Stromal cell of bone marrow (primary cell): ENCODE results near the gene GON4L.
"Not testable (repeated sequence)": the region's sequence is repeated elsewhere in the genome, so short reads cannot be mapped to it uniquely, and the experiment has no call there.

Experiments used
- DNase-seq: peaks from one replicate; pipeline ENCODE4 v3.0.0-alpha.2; 2012; ENCODE audit warnings: low read depth

Gene GON4L

DNA sequence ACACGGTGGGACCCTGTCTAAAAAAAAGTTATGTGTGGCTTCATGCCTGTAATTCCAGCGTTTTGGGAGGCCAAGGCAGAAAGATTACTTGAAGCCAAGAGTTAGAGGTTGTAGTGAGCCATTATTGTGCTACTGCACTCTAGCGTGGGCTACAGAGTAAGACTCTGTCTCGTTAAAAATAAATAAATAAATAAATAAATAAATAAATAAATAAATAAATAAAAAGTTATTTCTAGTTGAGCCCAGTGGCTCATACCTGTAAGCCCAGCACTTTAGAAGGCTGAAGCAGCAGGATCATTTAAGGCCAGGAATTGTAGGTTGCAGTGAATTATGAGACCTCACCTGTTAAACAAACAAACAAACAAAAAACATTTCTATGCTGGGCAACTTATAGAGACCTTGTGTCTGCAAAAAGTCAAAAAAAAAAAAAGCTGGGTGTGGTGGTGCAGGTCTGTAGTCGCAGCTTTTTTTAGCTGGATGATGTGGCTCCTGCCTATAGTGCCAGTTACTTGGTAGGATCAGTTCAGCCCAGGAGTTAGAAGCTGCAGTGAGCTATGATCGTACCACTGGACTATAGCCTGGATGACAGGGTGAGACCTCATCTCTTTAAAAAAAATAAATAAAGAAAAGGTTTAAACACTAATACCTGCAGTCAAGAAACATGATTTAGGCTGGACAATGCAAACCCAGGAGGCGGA is 25.6 kb downstream of the GON4L start:
- DNase-seq = no peak

DNA sequence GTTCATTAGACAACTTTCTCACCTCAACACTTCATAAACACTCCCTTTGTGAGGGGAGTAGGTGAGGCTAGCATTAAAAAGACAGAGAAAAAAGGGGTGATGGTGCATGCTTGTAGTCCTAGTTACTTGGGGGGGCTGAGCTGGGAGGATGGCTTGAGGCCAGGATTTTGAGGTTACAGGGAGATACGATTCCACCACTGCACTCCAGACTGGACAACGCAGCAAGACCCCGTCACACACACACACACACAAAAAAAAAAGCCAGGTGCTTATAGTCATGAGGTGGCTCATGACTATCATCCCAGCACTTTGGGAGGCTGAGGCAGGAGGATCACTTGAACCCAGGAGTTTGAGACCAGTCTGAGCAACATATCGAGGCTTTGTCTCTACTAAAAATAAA is 29.6 kb downstream of the GON4L start:
- DNase-seq = no peak

DNA sequence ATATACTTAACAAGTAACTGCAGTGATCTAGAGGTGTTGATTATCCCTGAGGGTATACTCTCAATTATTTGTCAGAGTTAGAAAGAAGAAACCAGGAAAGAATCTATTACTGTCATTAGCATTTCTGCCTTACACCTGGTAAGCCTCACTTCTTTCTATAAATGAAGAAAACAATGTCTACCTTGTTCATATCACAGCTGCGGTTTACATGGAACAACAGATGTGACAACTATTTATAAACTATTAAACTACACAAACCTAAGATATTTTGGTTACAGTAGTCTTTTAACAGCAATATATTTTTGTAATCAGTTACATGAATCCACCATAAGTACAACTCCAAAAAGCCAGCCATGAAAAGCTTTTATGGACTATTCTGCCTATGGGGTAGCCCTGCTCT is 40.7 kb downstream of the GON4L start:
- DNase-seq = no peak

DNA sequence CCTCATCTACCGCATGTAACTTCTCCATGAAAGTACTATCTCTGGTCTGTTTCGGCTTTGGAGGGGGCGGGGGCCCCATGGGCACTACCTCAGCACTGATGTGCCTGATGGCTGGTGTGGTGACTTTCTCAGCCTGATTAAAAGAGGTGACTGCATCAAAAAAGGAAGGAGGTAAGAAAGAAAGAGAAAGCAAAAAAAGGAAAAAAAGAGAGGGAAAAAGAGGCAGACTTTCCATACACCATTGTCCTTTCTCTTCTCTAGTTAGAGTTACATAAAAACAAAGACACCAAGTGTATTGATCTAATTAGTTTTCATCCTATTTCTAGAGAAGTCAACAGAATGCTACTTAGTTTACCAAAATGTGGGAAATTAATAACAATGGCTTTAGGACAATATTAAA is 43.3 kb downstream of the GON4L start:
- no peak for DNase-seq

DNA sequence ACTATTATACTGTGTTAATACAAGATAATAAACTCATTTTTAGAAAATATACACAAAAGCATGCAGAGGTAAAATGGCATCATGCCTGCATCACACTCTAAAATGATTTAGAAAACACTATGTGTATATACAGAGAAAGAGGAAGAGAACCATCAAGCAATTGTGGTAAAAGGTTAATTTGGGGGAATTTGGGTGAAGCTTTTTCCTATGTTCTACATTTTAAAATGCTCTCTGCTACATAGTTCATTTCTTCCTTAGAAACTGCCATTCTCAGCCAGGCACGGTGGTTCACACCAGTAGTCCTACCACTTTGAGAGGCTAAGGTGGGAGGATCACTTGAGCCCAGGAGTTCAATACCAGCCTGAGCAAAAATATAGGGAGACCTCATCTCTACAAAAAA is 44.1 kb downstream of the GON4L start:
- DNase-seq = no peak

DNA sequence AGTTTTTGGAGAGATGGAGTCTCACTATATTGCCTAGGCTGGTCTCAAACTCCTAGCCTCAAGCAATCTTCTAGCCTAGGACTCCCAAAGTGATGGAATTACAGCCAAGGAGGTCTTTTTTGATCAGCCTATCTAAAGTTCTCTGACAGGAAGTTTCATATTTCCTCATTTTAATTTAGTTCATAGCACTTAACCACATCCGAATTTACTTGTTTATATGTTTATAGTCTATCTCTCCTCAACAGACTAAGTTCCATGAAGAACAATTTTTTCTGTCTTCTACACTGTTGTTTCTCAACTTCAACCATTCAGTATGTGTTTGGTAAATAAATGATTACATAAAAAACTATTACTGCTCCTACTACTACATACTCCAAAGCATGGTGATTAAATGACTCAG is 47.9 kb downstream of the GON4L start:
- no peak for DNase-seq

DNA sequence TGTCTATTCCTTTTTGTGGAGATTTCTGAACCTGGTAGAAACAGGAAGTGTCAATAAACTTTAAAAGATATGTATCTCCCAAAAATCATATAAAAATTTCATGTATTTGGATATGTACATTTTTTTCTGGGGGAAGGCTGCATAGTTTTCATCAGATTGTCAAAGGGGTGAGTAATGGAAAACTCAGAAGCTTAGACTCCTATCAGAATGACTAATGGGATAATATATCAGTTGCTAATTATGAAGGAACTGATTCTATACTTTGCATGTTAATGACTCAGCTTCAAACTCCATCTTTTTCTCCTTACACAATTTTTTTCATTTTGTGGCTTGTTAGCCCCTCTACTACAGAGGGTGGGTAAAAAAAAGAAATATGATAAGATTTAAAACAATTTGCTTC is 55.9 kb downstream of the GON4L start:
- peak; percentile 21 for DNase-seq

DNA sequence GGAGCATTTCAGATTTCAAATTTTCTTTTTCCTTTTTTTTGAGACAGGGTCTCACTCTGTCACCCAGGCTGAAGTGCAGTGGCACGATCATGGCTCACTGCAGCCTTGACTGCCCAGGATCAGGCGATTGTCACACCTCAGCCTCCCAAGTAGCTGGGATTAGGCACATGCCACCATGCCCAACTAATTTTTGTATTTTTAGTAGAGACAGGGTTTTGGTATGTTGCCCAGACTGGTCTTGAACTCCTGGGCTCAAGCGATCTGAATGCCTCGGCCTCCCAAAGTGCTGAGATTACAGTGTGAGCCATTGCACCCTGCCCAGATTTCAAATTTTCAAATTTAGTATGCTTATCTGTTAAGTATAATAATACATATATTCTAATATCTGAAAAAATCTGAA is 61.4 kb downstream of the GON4L start:
- not testable (repeated sequence) for DNase-seq

DNA sequence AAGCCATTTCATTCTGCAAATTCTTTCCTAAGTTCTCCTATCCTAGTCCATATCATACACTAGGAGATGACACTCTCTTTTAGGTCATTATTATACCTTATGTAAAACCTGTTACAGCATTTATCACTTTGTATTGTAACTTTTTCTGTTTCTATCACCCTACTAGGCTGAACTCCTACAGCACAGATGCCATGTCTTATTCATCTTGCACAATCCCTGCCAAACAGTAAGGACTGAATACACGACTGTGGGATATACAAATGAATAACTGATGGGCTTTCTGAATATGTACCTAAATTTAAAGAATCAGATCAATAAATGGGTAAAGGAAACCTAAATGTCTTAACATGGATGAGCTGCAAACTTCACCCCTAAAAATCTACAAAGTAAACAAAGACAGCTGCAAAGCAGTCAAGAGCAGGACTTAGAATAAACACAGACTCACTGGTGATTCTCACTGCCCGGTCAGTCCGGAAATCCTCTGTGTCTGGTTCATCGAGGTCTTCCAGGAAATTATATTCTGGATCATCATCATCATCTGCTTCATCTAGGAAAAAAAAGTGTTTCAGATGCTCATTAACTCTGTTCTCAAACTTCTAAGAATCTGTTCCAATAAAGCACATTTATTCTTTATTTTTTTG is 62.3 kb downstream of the GON4L start:
- no peak for DNase-seq

DNA sequence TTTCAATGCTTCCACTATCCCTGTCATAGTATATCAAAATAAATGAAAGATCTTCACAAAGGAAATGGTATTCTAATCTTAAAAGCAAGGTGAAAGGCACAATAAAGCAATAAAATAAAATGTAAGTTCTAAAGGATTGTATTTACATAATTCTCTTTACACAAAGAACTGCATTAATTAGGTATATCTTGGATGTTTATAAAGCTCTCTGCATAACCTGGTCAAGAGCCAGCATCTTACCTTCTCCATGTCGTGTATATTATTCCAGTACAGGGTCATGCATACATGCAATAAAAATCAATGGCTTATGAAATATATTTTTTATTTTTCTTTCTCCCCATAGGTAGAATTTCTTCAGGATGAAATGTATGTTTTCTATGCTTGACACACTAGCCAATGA is 63.8 kb downstream of the GON4L start:
- DNase-seq = no peak

DNA sequence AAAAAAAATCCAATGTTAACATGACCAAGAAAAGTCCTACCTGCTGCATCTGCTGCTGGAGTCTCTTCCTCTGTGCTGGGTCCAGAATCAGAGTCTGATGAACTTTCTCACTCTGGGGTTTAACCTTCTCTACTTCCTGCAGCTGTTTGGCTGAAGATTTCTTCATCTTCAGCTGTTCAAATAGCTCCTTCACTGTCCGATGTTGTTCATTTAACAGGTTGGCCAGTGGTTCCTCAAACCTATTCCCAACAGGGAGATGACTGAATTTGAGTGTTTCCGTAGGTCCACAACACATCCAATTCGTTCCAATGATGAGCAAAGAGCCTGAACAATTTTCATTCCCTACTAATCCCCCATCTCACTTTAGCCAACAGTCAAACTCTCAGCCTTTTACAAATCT is 79.4 kb downstream of the GON4L start:
- DNase-seq = no peak

DNA sequence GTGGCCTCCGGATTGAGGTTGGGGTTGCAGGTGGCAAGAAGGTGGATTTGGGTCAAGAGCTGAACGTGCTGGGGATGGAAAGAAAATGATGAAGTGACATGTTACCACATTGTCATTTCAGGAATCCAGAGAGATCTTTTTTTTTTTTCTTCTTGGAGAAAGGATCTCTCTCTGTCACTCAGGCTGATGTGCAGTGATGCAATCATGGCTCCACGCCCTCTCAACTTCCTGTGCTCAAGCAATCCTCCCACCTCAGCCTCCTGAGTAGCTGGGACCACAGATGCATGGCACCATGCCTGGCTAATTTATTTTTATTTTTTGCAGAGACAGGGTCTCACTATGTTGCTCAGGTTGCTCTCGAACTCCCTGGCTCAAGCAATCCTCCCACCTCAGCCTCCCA is 80.6 kb downstream of the GON4L start:
- DNase-seq = no peak

DNA sequence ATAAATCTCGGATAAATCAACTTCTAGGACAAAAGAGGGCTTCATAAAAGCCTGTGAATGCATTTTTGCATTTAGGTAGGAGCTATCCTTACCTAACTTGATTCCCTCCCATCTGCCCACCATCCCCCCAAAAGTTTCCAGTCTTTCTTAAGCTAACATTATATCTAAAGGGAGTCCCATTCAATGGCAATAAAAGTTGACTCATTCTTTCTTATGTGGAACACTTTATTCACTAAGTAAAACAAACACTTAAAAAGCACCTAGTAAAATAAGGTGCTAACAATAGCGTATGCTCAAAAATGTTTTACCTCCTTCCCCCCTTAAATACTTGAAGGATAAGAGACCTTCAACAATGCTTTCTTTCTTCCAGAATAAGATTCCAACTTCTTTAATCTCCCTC is 83.8 kb downstream of the GON4L start:
- no peak for DNase-seq

DNA sequence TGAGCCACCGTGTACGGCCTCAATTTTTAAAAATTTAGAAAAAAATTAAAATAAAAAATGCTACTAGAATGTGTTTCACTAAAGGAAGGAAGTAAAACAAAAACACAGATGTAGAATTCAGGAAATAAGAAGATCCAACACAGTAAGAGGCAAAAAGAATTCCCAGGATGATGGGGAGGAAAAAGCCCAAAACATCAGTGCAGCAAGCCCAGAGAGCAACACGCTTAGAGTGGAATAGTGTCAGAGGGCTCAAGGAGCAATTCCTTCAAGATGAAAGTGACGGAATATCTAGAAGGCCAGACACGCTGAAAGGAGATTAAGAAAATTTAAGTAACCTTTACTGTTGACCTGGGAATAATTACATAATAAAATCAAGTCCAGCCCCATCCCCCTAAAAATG is 87.8 kb downstream of the GON4L start:
- no peak for DNase-seq

DNA sequence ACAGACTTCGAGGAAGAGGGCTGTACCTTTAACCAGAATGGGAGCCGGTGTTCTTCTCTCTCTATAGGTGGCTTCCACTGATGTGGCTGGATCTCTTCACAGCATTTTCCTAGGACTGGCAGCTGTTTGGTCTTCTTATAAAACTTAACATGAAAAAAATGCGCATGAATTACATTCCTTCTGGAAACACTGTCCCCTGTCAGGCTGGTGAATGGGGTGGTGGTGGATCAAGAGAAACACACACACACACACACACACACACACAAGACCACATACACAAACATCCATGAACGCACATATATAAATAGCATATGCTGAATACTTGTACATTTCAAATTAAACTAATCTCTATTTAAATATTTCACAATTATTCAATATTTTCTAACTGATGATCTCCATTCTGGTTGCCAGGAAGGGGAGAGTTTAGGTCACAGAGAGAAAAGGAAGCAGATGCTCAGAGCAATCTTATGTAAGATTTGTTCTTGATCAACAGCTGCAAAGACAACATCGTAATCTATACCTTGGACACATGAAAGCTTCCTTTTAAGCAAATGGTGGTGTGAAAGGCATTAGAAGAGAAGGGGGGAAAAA is 89.5 kb downstream of the GON4L start:
- not testable (repeated sequence) for DNase-seq

DNA sequence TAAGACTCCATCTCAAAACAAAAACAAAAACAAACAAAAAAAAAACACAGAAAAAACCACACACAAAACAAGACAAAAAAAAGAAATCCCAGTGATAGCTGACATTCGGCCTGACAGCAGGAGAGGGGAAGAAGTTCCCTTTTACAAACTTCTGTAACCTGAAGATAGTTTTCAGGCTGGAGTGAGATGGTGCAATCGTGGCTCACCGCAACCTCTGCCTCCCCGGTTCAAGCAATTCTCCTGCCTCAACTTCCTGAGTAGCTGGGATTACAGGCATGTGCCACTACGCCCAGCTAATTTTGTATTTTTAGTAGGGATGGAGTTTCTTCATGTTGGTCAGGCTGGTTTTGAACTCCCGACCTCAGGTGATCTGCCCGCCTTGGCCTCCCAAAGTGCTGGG is 93.0 kb downstream of the GON4L start:
- not testable (repeated sequence) for DNase-seq

DNA sequence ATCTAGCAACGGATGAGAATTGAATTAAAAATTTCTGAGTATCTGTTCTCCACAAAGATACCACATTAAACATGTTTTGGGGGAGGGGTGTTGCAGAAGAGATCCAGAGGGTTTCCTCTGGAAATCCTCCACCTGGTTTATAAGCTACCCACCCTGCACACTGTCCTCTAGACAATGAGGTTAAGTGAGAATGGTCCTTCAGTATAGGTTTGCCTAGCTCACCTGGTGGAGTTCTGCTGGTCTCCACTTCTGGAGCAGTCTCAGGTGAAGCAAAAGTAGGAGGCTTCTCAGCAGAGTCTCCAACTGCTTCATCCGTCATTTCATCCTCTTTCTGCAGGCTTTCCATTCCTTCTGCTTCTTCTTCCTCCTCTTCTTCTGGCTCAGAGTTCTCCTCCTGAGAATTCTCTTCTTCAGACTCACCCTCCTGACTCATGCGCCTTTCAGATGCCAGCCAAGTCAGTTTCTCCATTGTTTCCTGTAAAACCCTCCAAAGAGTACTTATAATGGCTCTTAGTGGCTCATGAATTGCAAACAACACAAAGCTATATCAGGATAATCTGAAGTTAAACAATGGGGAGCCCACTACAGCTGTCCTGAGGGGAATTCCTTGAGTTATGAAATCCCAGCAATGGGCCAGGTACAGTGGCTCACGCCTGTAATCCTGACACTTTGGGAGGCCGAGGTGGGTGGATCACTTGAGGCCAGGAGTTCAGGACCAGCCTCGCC is 93.8 kb downstream of the GON4L start:
- peak; percentile 89 for DNase-seq

DNA sequence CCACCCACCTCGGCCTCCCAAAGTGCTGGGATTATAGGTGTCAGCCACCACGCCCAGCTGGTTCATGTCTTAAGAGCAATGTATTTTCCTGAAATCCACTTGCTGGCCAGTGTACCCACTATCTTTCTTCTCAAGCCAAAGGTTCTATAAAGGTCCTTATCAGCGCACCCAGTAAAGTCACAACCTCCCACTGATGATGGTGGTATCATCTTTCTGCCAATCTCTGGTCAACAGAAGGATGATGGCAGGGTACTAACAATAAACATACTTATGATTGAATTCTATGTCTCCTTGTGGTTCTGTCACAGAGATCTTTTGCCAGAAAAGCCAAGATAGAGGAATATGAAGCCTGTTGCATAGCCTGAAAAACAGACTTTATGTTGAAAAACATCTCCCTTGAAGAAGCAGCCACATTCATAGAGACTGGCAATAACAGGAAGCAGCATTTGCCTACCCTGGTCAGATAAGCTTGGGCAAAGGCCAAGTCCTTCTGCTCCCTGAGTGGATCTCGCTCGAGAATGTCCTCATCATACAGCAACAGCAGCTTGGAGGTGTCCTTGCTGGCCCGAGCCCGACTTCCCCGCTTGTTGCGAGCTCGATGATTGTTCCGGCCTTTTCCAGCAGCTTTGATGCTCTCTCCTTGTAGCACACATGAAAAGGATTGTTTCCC is 95.1 kb downstream of the GON4L start:
- no peak for DNase-seq

DNA sequence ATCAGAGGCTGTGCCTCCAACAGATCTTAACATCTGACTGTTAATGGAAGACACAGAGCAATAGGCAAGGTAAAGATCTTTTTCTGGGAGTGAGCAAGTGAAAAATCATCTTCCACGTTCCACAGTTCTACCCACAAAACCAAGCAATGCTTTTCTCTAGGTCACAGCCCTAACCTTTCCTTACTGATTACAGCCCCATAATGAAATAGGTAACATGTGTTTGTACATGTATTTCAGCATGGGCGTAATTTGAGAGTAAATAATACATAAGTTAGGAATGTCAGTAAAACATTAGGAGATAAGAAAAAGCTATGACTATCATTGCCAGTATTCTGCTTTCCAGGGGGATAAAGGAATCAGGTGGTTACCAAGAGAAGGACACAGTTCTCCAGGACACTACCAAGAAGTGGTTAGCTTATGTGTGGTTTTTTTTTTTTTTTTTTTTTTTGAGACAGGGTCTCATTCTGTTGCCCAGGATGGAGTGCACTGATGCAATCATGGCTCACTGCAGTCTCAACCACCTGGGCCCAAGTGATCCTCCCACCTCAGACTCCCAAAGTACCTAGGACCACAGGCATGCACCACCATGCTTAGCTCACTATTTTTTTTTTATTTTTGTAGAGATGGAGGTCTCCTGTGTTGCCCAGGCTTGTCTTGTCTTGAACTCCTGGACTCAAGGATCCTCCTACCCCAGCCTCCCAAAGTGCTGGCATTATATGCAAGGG is 96.1 kb downstream of the GON4L start:
- no peak for DNase-seq

DNA sequence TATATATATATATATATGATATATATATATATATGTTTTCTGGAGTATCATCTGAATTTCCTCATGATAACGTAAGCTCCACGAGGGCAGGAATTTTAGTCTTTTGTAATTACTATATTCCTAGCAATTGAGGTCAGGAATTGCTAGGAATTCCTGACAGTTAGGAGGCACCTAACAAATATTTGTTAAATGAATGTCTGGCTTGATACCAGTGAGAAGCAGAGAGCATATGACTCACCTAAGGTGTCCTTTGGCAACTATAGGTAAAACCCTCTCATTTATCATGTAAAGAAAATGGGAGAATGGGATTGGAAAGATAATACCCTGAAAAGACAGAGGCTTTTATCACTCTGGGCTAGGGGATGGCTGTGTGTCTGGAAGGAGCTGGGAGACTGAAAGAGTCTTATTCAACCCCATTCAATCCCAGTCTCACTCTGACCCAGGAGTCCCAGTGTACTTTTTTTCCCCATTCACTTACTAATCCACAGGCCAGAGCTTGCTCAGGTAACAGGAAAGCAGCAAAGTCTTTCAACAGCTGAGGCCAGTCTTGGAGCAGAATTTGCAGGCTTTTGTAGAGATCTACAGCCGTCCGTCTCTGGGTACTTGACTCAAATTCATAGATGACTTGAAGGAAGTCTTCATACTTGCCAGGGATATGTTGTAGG is 96.9 kb downstream of the GON4L start:
- no peak for DNase-seq

DNA sequence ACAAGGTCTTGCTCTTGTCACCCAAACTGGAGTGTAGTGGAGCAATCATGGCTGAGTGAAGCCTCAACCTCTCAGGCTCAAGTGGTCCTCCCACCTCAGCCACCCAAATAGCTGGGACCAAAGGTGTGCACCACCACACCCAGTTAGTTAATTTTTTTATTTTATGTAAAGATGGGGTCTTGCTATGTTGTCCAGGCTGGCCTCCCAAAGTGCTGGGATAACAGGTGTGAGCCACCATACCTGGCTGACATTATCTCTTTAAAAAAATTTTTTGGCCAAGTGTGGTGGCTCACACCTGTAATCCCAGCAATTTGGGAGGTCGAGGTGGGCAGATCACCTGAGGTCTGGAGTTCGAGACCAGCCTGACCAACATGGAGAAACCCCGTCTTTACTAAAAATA is 98.0 kb downstream of the GON4L start:
- DNase-seq = not testable (repeated sequence)
